HL-60 (cell line): Measurements from ENCODE around the gene SBSN.

Source experiments
- DNase-seq, 2 experiments: peaks; one replicate each; pipeline ENCODE4 v3.0.0-alpha.2; 2010 to 2020; ENCODE audit warnings: low read depth in 1 of 2, low spot score in 1 of 2
- H3K27ac ChIP-seq: fragments of 250-450 bp; sonication (Bioruptor Pico); replicated peaks from 2 replicates; pipeline ENCODE4 v1.5.1; 2020; ENCODE audit warnings: mild to moderate bottlenecking, moderate library complexity
- H3K27me3 ChIP-seq: fragments of 250-450 bp; sonication (Bioruptor Pico); 2 replicates; pipeline ENCODE4 v1.5.1; 2021; ENCODE audit warnings: mild to moderate bottlenecking, moderate library complexity; ENCODE audit not compliant: insufficient read depth, poor library complexity, severe bottlenecking
- H3K4me3 ChIP-seq: replicated peaks from 2 replicates; pipeline ENCODE4 v1.5.1; 2011; ENCODE audit warnings: mild to moderate bottlenecking, control low read depth, low read length; ENCODE audit not compliant: insufficient read depth
- CTCF ChIP-seq: IDR thresholded peaks from one replicate; pipeline ENCODE4 v1.5.1; 2011; ENCODE audit warnings: low read length, control low read depth, inconsistent platforms; ENCODE audit not compliant: insufficient read depth
- GABPA ChIP-seq: IDR thresholded peaks from 2 replicates; pipeline ENCODE4 v1.6.1; 2012; ENCODE audit warnings: low read depth
- POLR2AphosphoS5 ChIP-seq: IDR thresholded peaks from 2 replicates; pipeline ENCODE4 v1.6.1; 2012; ENCODE audit warnings: low read depth
- SPI1 ChIP-seq: IDR thresholded peaks from 2 replicates; pipeline ENCODE4 v1.6.1; 2012; ENCODE audit warnings: low read depth, mild to moderate bottlenecking, borderline replicate concordance
- TF ChIP-seq, protein P1 (sequence below): IDR thresholded peaks from 2 replicates; pipeline ENCODE4 v1.6.1; 2012; ENCODE audit warnings: low read depth; ENCODE audit not compliant: insufficient replicate concordance

SBSN gene

DNA sequence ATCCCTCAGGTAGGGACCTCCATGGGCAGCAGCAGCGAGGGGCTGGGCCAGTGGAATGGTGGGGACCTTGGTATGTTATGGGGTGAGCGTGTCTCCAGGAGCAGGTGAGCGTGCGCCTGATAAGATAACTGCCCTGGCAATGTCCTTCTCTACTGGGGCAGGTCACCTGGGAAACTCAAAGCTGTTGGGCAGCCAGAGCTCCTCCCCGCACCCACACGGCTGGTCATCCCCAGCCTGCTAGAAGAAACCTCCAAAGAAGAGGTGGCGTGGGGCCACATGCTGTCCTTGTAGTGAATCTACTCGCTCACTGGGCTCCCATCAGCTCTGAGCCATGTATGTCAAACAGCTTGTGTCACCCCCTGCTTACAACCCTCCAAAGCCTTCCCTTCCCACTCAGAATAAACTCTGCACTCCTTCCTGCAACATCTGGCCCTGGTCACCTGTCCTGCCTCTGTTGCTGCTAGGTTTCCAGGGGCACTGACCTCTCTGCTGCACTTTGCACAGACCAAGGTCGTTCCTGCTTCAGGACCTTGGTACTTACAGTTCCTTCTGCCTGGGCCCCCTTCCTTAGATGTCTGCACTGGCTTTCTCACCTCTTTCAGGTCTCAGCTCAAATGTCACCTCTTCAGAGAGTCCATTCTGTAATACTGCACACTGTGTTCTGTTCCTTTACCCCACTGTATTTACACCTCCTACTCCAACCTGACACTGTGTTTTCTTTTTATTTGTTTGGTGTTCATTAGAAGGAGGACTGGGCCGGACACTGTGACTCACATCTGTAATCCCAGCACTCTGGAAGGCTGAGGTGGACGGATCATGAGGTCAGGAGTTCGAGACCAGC lies 37.1 kb upstream of the SBSN start:
- no peaks in the 10 kb centered on the region for H3K27me3 ChIP-seq
- DNase-seq, result no peak
- H3K27ac ChIP-seq, result no peak overlapping the region
- no peak overlapping the region for H3K4me3 ChIP-seq
- TF ChIP-seq SPI1, result no peak
- TF ChIP-seq POLR2AphosphoS5, result no peak
- no peak for TF ChIP-seq CTCF
- TF ChIP-seq, protein P1, sequence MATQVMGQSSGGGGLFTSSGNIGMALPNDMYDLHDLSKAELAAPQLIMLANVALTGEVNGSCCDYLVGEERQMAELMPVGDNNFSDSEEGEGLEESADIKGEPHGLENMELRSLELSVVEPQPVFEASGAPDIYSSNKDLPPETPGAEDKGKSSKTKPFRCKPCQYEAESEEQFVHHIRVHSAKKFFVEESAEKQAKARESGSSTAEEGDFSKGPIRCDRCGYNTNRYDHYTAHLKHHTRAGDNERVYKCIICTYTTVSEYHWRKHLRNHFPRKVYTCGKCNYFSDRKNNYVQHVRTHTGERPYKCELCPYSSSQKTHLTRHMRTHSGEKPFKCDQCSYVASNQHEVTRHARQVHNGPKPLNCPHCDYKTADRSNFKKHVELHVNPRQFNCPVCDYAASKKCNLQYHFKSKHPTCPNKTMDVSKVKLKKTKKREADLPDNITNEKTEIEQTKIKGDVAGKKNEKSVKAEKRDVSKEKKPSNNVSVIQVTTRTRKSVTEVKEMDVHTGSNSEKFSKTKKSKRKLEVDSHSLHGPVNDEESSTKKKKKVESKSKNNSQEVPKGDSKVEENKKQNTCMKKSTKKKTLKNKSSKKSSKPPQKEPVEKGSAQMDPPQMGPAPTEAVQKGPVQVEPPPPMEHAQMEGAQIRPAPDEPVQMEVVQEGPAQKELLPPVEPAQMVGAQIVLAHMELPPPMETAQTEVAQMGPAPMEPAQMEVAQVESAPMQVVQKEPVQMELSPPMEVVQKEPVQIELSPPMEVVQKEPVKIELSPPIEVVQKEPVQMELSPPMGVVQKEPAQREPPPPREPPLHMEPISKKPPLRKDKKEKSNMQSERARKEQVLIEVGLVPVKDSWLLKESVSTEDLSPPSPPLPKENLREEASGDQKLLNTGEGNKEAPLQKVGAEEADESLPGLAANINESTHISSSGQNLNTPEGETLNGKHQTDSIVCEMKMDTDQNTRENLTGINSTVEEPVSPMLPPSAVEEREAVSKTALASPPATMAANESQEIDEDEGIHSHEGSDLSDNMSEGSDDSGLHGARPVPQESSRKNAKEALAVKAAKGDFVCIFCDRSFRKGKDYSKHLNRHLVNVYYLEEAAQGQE, result no peak
- TF ChIP-seq GABPA, result no peak

- peaks cover 6% of the 10 kb centered on the region for H3K27me3 ChIP-seq
- TF ChIP-seq GABPA (no peak), POLR2AphosphoS5 (no peak), SPI1 (no peak), CTCF (no peak)
- TF ChIP-seq, protein P1, result no peak
- no peak for DNase-seq
- no peak within 1 kb of the TSS for H3K4me3 ChIP-seq
- H3K27ac ChIP-seq, result no peak within 1 kb of the TSS
Measured at GRCh38 chr19:35563207-35563829, 35.2 kb upstream of the SBSN start, which contains the start of gene ATP4A. Gene ATP4A, minus strand, starts transcription at chr19:35563658. Its CDS starts 29 bp downstream, at chr19:35563629.

DNA sequence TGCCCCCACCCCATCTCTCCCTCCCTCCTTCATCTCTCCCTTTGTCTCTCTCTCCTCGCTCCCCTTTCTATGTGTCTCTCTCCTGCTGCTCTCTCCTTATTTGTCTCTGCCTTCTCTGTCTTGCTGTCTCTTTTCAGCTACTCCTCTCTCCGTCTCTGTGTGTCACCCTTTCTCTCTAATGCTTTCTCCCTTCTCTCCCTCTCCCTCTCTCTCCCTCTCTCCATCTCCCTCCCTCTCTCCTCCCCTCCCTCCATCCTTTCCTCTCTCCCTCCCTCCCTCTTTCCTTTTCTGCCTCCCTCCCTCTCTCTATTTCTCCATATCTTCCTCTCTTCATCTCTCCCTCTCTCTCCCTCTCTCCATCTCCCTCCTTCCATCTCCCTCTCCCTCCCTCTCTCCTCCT lies 34.7 kb upstream of the SBSN start:
- DNase-seq, result no peak
- Histone ChIP-seq H3K27ac (no peak overlapping the region), H3K4me3 (no peak overlapping the region), H3K27me3 (peaks cover 11% of the 10 kb centered on the region)
- TF ChIP-seq CTCF (no peak), GABPA (no peak), POLR2AphosphoS5 (no peak), SPI1 (no peak)
- TF ChIP-seq, protein P1, result no peak
